ENCODE measurements around the gene ETF1. TPM values are rescaled to one million over a fixed set of nuclear protein-coding genes. Genes with fewer than 3 reads are reported as not detected.

ETF1 gene
- total and polyA plus RNA-seq, 9 of the 15 experiments (the other 6 are each of a cell fraction or from before 2014, with no cell fraction given) = 53.7 to 209 (median 164) TPM

GRCh38 chr5:138466900-138467710 lies 75.9 kb downstream of the ETF1 start (continued):
- no peak for TF ChIP-seq BDP1 (IDR thresholded peaks at IDR 0.05; ENCODE audit: insufficient read depth, insufficient read length)
- no peak for TF ChIP-seq CEBPB (tag; IDR thresholded peaks at IDR 0.05)
- TF ChIP-seq CHD1 (IDR thresholded peaks at IDR 0.05; ENCODE audit: low read length) = no peak
- no peak for TF ChIP-seq ZNF77 (CRISPR knock-in tag; IDR thresholded peaks at IDR 0.05)
- TF ChIP-seq TCF7 (IDR thresholded peaks at IDR 0.05; ENCODE audit: borderline replicate concordance) = no peak
- TF ChIP-seq KLF6 (CRISPR knock-in tag; IDR thresholded peaks at IDR 0.05; ENCODE audit: borderline replicate concordance) = no peak
- peak; percentile 8; the same call in 1 of the 2 replicates for TF ChIP-seq STAT5A (IDR thresholded peaks at IDR 0.05; ENCODE audit: borderline replicate concordance, low read length)
- peak; percentile 43 for TF ChIP-seq KDM5B (IDR thresholded peaks at IDR 0.05; ENCODE audit: insufficient replicate concordance, low read depth, low read length)
- no peak for TF ChIP-seq ETS2 (tag; IDR thresholded peaks at IDR 0.05; ENCODE audit: borderline replicate concordance, poor library complexity, severe bottlenecking)
- TF ChIP-seq GTF2B (IDR thresholded peaks at IDR 0.05; ENCODE audit: extremely low read depth, insufficient read length) = no peak
- TF ChIP-seq FUS (optimal IDR thresholded peaks at IDR 0.05; ENCODE audit: low read depth, low read length) = no peak
- TF ChIP-seq ZKSCAN3 (CRISPR knock-in tag; IDR thresholded peaks at IDR 0.05) = no peak
- no peak for TF ChIP-seq JUND (IDR thresholded peaks at IDR 0.05; ENCODE audit: borderline replicate concordance, low read depth, low read length)
- TF ChIP-seq JUND (tag; IDR thresholded peaks at IDR 0.05; ENCODE audit: borderline replicate concordance, low read depth, low read length) = no peak
- no peak for TF ChIP-seq ZNF76 (CRISPR knock-in tag; IDR thresholded peaks at IDR 0.05; ENCODE audit: borderline replicate concordance)
- TF ChIP-seq KDM4B (IDR thresholded peaks at IDR 0.05; ENCODE audit: borderline replicate concordance in 2 of 2, low read depth in 1 of 2) = no peak
- no peak for TF ChIP-seq NFE2L1 (tag; IDR thresholded peaks at IDR 0.05; ENCODE audit: borderline replicate concordance, low read depth)
- peak; percentile 37; the same call in 1 of the 2 replicates for TF ChIP-seq ZC3H4 (CRISPR knock-in tag; IDR thresholded peaks at IDR 0.05; ENCODE audit: borderline replicate concordance)
- TF ChIP-seq POLR2AphosphoS2 (IDR thresholded peaks at IDR 0.05; ENCODE audit: low read length) = peak; percentile 75; the same call in 1 of the 2 replicates
- no peak for TF ChIP-seq FOXJ2 (tag; IDR thresholded peaks at IDR 0.05)
- TF ChIP-seq PTTG1 (tag; IDR thresholded peaks at IDR 0.05; ENCODE audit: low read depth) = no peak
- TF ChIP-seq GATAD2A (IDR thresholded peaks at IDR 0.05) = no peak
- TF ChIP-seq KDM2B (CRISPR knock-in tag; IDR thresholded peaks at IDR 0.05) = no peak
- no peak for TF ChIP-seq ZBTB11 (CRISPR knock-in tag; IDR thresholded peaks at IDR 0.05)
- TF ChIP-seq CBFA2T2 (conservative IDR thresholded peaks at IDR 0.05) = no peak
- TF ChIP-seq SP1 (CRISPR knock-in tag; IDR thresholded peaks at IDR 0.05) = peak; percentile 11; the same call in 1 of the 2 replicates
